Upper lobe of left lung (tissue), 6 donors: ENCODE results near the gene GFOD1. TPM values are rescaled to one million over a fixed set of nuclear protein-coding genes. Genes with fewer than 3 reads are reported as not detected.

ENCODE experiments used
- ATAC-seq, 2 donors: fragments of 200-7000 bp; cut with Tn5 transposase; one replicate each; pipeline ENCODE4 v1.9.1; 2022; ENCODE audit warnings: mild to moderate bottlenecking in 2 of 2, moderate library complexity in 2 of 2; ENCODE audit not compliant: low FRiP score in 2 of 2
- DNase-seq, 2 donors: peaks; one replicate each; pipeline ENCODE4 v3.0.0-alpha.2; 2019 to 2020
- H3K27ac ChIP-seq, 4 donors: fragments of 200-600 bp; sonication (generic); one replicate each; pipeline ENCODE4 v1.5.1; 2016 to 2019
- H3K27me3 ChIP-seq, 4 donors: fragments of 200-600 bp; sonication (generic); one replicate each; pipeline ENCODE4 v1.5.1; 2017 to 2019
- H3K36me3 ChIP-seq, 4 donors: fragments of 200-600 bp; sonication (generic); one replicate each; pipeline ENCODE4 v1.5.1; 2016 to 2019
- H3K4me1 ChIP-seq, 4 donors: fragments of 200-600 bp; sonication (generic); one replicate each; pipeline ENCODE4 v1.5.1; 2018 to 2019
- H3K4me3 ChIP-seq, 4 donors: fragments of 200-600 bp; sonication (generic); one replicate each; pipeline ENCODE4 v1.5.1; 2017 to 2019; ENCODE audit warnings: mild to moderate bottlenecking in 2 of 4, moderate library complexity in 1 of 4
- H3K9me3 ChIP-seq, 4 donors: fragments of 200-600 bp; sonication (generic); one replicate each; pipeline ENCODE4 v1.5.1; 2018 to 2019
- CTCF ChIP-seq, 6 experiments: fragments of 450-650 bp in 4 of 6; fragments of 200-600 bp in 2 of 6; sonication (generic) in 2 of 6; IDR thresholded peaks; one replicate each; pipeline ENCODE4 v1.5.1; 2016 to 2019; ENCODE audit warnings: antibody characterized with exemption in 6 of 6
- EP300 ChIP-seq, 4 donors: sonication (generic); formaldehyde crosslinking; IDR thresholded peaks; one replicate each; pipeline ENCODE4 v1.5.1; 2017; ENCODE audit warnings: antibody characterized with exemption in 4 of 4, control low read depth in 2 of 4
- POLR2A ChIP-seq, 4 donors: fragments of 450-650 bp; IDR thresholded peaks; one replicate each; pipeline ENCODE4 v1.5.1; 2016 to 2017; ENCODE audit warnings: antibody characterized with exemption in 4 of 4, mild to moderate bottlenecking in 2 of 4
- POLR2AphosphoS5 ChIP-seq, 2 donors: sonication (generic); formaldehyde crosslinking; IDR thresholded peaks; one replicate each; pipeline ENCODE4 v1.5.1; 2017; ENCODE audit warnings: antibody characterized with exemption in 2 of 2
- WGBS, 2 donors: methylation state at CpG; one replicate each; pipeline ENCODE4 v1.1.5; 2017 to 2018; 5-methylcytosine and 5-hydroxymethylcytosine counted together
- total RNA-seq, 6 donors: library from RNA; depleted of rRNA in 4 of 6; stranded (reverse); fragments of >200 nt in 4 of 6; gene quantifications; one replicate each; pipeline versions ENCODE4 v1.1.0 to v1.2.1, GENCODE V29; 2016 to 2021
- donor health status: DM: no; HTN: no; CAD: no; lungs with moderate emphysema.
- donor health status: DM: no; HTN: yes; CAD: no; lungs with severe emphysema.

Gene GFOD1
- total RNA-seq, 6 donors from 2014 or later: 22.8 to 37.7 (median 25.8) TPM

- Histone ChIP-seq H3K36me3 (no peaks in the 10 kb centered on the region), H3K4me3 (no peak overlapping the region), H3K27ac (no peak overlapping the region), H3K27me3 (no peaks in the 10 kb centered on the region), H3K9me3 (no peaks in the 10 kb centered on the region), H3K4me1 (peaks cover 9 to 21% (median 11%) of the 10 kb centered on the region in 4 donors)
- 49 to 75% methylated on average over 4 of the region's 4 CpGs for WGBS, 2 donors
- no peak for ATAC-seq
- DNase-seq: no peak
- TF ChIP-seq POLR2AphosphoS5 (IDR thresholded peaks at IDR 0.05): no peak
- no peak for TF ChIP-seq EP300 (IDR thresholded peaks at IDR 0.05)
- no peak for TF ChIP-seq POLR2A (IDR thresholded peaks at IDR 0.05)
- no peak for TF ChIP-seq CTCF (IDR thresholded peaks at IDR 0.05)
These were observed 44.6 kb upstream of the GFOD1 start for GRCh38 chr6:13531956-13532355.

DNA sequence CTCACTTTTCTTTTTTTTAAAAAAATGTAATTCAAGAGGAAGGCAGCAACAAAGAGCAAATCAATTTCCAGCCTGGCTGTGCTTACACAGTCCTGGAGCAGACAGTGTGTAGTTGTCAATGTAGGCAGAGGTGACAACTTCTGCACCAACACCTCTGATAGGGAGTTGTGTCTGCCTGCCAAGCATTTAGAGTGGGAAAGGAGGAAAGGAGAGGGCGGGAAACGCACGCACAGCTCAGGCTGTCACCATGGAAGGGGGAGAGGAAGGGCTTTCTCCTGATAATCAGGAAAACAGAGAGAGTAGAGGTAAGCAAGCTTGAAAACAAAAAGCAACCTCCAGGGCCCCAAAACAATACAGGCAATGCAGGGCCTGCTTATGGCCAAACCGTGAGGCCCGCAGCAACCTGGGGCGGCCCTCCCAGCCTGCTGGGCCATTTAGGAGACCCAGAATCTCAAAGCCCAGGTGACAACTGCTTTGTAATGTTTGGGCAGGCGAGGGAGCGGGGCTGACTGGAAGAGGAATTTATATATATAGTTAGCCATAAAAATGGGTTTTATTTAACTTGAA, 41.5 kb upstream of the GFOD1 start:
- no peak for TF ChIP-seq POLR2A (IDR thresholded peaks at IDR 0.05)
- no peak for DNase-seq
- ATAC-seq: no peak
- no peaks in the 10 kb centered on the region for H3K36me3 ChIP-seq
- H3K4me1 ChIP-seq: peaks cover 16 to 36% (median 21%) of the 10 kb centered on the region in 4 donors
- 70 to 91% methylated on average over 7 to 8 of the region's 8 CpGs for WGBS, 2 donors
- H3K27me3 ChIP-seq: no peaks in the 10 kb centered on the region
- no peak overlapping the region for H3K4me3 ChIP-seq
- no peaks in the 10 kb centered on the region for H3K9me3 ChIP-seq
- H3K27ac ChIP-seq: peak overlapping the region in 1 of 4 donors; percentile 17

GRCh38 chr6:13528232-13528631, 40.8 kb upstream of the GFOD1 start:
- TF ChIP-seq POLR2A (IDR thresholded peaks at IDR 0.05) (no peak), CTCF (IDR thresholded peaks at IDR 0.05) (peak in 1 of 6 experiments; percentile 8)
- DNase-seq (no peak), ATAC-seq (no peak)
- Histone ChIP-seq H3K4me1 (peaks cover 16 to 39% (median 25%) of the 10 kb centered on the region in 4 donors), H3K36me3 (no peaks in the 10 kb centered on the region), H3K27me3 (no peaks in the 10 kb centered on the region), H3K4me3 (no peak overlapping the region), H3K27ac (no peak overlapping the region), H3K9me3 (no peaks in the 10 kb centered on the region)
- WGBS, 2 donors: 65 to 67% methylated on average over 3 of the region's 3 CpGs

DNA sequence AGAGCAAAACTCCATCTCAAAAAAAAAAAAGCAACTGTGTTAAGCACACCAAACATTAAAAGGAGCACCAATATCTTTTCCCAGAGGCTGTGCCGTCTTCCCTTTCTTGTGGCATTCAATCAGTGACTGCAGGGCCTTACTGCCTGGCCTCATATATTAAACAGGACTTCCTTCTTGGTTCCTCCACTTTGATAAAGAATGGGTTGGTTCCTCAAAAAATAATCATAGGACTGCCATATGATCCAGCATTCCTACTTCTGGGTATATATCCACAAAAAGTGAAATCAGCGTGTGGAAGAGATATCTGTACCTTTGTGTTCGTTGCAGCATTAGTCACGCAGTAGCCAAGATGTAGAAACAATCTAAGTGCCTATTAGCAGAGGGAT, 40.3 kb upstream of the GFOD1 start:
- 75% methylated on average over 4 of the region's 4 CpGs for WGBS, 2 donors
- no peak for TF ChIP-seq POLR2AphosphoS5 (IDR thresholded peaks at IDR 0.05)
- TF ChIP-seq POLR2A (IDR thresholded peaks at IDR 0.05): peak in 1 of 4 donors; percentile 39
- H3K36me3 ChIP-seq: no peaks in the 10 kb centered on the region
- peaks cover 16 to 44% (median 27%) of the 10 kb centered on the region in 4 donors for H3K4me1 ChIP-seq
- ATAC-seq (no peak), DNase-seq (no peak)
- peak overlapping the region; percentile 51 to 88 (median 76) for H3K27ac ChIP-seq
- H3K9me3 ChIP-seq: no peaks in the 10 kb centered on the region
- no peak overlapping the region for H3K4me3 ChIP-seq
- no peaks in the 10 kb centered on the region for H3K27me3 ChIP-seq

GRCh38 chr6:13526727-13527670, 39.6 kb upstream of the GFOD1 start:
- TF ChIP-seq CTCF (IDR thresholded peaks at IDR 0.05) (peak in 2 of 6 experiments; percentile 8 to 18), EP300 (IDR thresholded peaks at IDR 0.05) (peak in 2 of 4 donors; percentile 55 to 58), POLR2A (IDR thresholded peaks at IDR 0.05) (no peak), POLR2AphosphoS5 (IDR thresholded peaks at IDR 0.05) (peak; percentile 49 to 67)
- Histone ChIP-seq H3K36me3 (no peaks in the 10 kb centered on the region), H3K27ac (peak overlapping the region; percentile 51 to 88 (median 76)), H3K27me3 (no peaks in the 10 kb centered on the region), H3K4me1 (peaks cover 16 to 44% (median 28%) of the 10 kb centered on the region in 4 donors), H3K9me3 (no peaks in the 10 kb centered on the region), H3K4me3 (no peak overlapping the region)
- WGBS, 2 donors: 46 to 52% methylated on average over 17 of the region's 17 CpGs
- DNase-seq (peak; percentile 36 to 51), ATAC-seq (peak; percentile 77 to 80)
